ENCODE measurements around the gene SHC4.

DNA sequence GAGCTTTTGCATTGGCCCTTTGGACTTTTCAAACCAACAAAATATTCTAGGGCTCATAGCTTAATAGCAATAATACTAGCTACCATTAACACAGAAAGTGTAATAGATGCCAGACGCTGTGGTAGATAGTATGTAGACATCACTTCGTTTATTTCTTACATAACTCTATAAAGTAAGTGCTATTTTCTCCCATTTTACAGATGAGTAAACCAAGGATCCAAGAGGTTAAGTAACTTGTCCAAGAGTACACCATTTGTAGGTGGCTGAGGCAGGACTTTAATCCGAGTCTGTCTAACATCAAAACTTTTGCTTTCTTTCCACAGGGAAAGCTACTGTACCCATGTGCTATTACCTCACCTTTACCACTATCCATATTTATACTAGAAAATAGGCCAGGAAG lies 73.8 kb downstream of the SHC4 start:
- TF ChIP-seq CTCF (IDR thresholded peaks at IDR 0.05): no peak
- TF ChIP-seq ZFX (IDR thresholded peaks at IDR 0.05; ENCODE audit: borderline replicate concordance): no peak

All from 22Rv1 (cell line).